GM21360 (cell line): ENCODE results near the gene SLC43A1.
A peak's percentile ranks its signal among the peaks of the same experiment; 100 is the strongest.
"Not testable (repeated sequence)": the region's sequence is repeated elsewhere in the genome, so short reads cannot be mapped to it uniquely, and the experiment has no call there.

Experiments used
- ATAC-seq: cut with Tn5 transposase; IDR thresholded peaks from one replicate; pipeline ENCODE4 v1.9.1; 2021; ENCODE audit warnings: mild to moderate bottlenecking, moderate library complexity; ENCODE audit not compliant: unreplicated experiment

The SLC43A1 gene

GRCh38 chr11:57515332-57516060 lies at the start of gene SLC43A1:
Gene SLC43A1, minus strand, starts transcription at chr11:57515702. Its CDS starts 1,591 bp downstream, at chr11:57514111.
- ATAC-seq: peak; percentile 32

DNA sequence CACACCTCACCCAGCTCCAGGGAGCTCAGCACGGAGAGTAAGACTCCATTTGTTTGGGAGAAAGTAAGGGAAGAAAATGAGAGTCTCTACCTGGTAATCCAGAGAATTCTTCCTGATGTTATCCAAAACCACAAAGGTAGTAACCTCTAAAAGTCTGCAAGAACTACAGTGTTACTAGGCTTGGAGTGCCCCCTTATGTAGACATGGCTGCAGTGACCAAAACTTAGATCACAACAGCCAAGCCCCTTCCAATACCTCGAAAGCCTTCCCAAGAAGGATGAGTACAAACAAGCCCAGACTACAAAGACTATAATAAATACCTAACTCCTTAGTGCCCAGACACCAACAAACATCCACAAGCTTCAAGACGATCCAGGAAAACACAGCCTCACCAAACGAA lies 47.1 kb upstream of the SLC43A1 start:
- ATAC-seq: no peak

GRCh38 chr11:57560146-57560545 lies 44.6 kb upstream of the SLC43A1 start:
- no peak for ATAC-seq

GRCh38 chr11:57556041-57556440 lies 40.5 kb upstream of the SLC43A1 start:
- no peak for ATAC-seq

- ATAC-seq: no peak
Measured at GRCh38 chr11:57555393-57555792, 39.9 kb upstream of the SLC43A1 start.

- no peak for ATAC-seq
Measured at GRCh38 chr11:57552479-57552878, 37.0 kb upstream of the SLC43A1 start.

GRCh38 chr11:57551941-57552340 lies 36.4 kb upstream of the SLC43A1 start:
- ATAC-seq: no peak

- ATAC-seq: no peak
Measured at GRCh38 chr11:57549983-57550382, 34.5 kb upstream of the SLC43A1 start.

DNA sequence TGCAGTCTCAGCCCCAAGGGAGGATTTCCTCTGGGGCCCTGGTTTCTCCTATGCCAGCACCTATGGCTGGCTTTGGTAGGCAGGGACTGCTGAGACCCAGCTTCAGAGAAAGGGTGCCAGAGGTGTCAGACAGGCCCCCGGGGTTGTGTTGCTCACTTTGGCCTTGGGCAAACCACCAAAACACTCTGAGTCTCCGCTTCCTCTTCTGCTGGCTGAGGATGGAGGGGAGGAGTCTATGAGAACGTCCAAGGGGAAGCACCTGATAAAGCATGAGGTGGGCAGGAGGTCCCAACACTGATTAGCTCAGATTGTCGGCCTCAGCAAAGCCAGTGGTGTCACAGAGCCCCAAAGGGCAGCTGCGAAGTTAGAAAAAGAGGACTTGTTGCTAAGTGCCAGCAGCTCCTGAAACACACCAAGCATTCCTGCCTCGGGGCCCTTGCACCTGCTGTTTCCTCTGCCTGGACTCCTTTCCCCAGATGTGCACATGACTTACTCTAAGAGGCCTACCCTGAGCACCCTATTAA lies 32.4 kb upstream of the SLC43A1 start:
- peak; percentile 81 for ATAC-seq

- peak; percentile 46 for ATAC-seq
Measured at GRCh38 chr11:57546869-57547475, 31.5 kb upstream of the SLC43A1 start.

DNA sequence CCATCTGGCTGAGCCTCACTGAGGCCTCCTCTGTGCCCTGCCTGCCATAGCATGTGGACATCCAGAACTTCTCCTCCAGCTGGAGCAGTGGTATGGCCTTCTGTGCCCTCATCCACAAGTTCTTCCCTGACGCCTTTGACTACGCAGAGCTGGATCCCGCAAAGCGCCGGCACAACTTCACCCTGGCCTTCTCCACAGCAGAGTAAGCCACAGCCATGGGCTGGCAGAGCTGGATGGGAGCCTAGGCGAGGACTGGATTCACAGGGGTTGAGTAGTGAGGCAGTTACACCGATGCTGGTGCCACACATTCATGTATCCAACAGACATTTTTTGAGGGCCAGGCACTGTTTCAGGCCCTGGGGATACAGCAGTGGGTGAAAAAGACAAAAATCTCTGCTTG lies 30.9 kb upstream of the SLC43A1 start:
- no peak for ATAC-seq

DNA sequence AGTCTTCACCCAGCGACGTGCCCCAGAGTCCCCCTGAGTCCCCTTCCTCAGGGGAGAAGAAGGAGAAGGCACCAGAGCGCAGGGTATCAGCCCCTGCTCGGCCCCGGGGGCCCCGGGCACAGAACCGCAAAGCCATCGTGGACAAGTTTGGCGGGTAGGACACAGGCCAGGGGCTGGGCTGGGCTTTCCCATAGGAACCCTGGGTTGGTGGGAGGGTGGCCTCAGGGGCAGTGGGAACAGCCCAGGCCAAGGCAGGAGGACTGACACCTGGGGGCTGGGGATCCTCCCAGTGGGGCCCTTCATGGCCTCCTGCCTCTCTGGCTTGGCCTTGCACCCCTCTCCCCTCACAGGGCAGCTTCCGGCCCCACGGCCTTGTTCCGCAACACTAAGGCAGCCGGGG lies 30.4 kb upstream of the SLC43A1 start:
- no peak for ATAC-seq

GRCh38 chr11:57544566-57544965 lies 29.1 kb upstream of the SLC43A1 start:
- ATAC-seq: no peak

- no peak for ATAC-seq
Measured at GRCh38 chr11:57543593-57543992, 28.1 kb upstream of the SLC43A1 start.

- ATAC-seq: no peak
Measured at GRCh38 chr11:57542582-57542981, 27.1 kb upstream of the SLC43A1 start.

GRCh38 chr11:57541169-57541568 lies 25.7 kb upstream of the SLC43A1 start:
- no peak for ATAC-seq

DNA sequence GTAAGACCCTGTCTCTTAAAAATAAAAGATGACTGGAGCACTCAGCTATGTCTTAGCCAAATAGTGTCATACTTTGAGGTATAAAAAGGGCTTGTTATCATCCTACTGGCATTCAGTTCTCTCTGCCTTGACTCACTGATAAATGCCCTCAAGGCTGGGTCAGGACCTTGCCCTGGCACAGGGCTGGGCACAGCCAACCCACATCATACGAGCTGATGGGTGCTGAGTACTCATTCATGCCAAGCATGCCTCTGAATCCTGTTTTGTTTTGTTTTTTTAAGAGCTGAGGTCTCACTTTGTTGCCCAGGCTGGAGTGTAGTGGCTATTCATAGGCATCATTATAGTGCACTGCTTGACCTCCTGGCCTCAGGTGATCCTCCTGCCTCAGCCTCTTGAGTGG lies 23.8 kb upstream of the SLC43A1 start:
- ATAC-seq: no peak

DNA sequence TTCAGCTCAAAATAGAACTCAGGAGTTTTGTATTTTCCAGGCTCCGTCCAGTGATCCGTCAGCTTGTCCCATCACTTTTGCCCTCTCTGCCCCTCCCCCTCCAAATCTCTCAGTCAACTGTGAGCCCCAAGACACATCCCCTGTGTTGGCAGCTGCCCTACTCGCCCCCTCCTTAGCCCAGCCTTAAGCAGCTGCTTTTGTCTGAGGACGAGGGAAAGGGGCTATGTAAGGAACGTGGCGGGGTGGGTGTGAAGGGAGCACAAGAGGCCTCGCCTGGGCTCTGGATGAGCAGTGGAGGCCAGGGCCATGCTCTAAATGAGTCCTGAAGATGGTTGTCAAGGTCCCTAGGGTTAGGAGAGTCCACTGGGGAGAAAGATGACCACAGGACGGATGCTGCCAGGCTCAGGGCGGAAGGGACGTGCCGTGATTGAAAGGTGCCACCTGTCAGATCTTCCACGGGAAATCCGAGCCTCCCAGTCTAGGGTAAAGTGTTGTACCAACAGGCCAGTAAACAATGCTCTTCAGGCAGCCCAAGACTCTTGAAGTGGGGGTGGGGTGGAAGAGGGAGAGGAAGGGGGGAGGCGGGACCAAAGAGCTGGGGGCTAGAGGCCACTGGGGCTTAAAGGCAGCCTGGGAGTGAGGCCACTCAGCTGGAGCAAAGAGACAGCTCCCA lies 21.6 kb upstream of the SLC43A1 start, which contains the start of gene SMTNL1:
SMTNL1 (plus strand) TSS at position 649 of the 673 bp plus-strand sequence. CDS start 5,048 bp downstream, outside the sequence.
- no peak for ATAC-seq

GRCh38 chr11:57534449-57534848 lies 18.9 kb upstream of the SLC43A1 start:
- ATAC-seq: not testable (repeated sequence)

GRCh38 chr11:57530596-57531507 lies 15.3 kb upstream of the SLC43A1 start, which contains the start of gene TIMM10:
Gene TIMM10, minus strand, starts transcription at chr11:57530754. Its CDS starts 565 bp downstream, at chr11:57530189.
- ATAC-seq: peak; percentile 96
